Stomach (tissue), 9 donors: ENCODE results near the gene RNF121. TPM values are rescaled to one million over a fixed set of nuclear protein-coding genes. Genes with fewer than 3 reads are reported as not detected.
A peak's percentile ranks its signal among the peaks of the same experiment; 100 is the strongest.

Experiments
- DNase-seq, 2 donors: peaks; one replicate each; pipeline versions ENCODE4 v3.0.0 to v3.0.0-alpha.2; 2013 to 2019
- H3K27ac ChIP-seq, 5 donors: fragments of 200-600 bp in 4 of 5; sonication (generic) in 4 of 5; one replicate each; pipeline ENCODE4 v1.5.1; 2013 to 2019; ENCODE audit warnings: mild to moderate bottlenecking in 1 of 5, moderate library complexity in 1 of 5
- H3K27me3 ChIP-seq, 3 donors: fragments of 200-600 bp; sonication (generic); one replicate each; pipeline ENCODE4 v1.5.1; 2017 to 2019; ENCODE audit warnings: mixed run types in 1 of 3
- H3K36me3 ChIP-seq, 4 donors: fragments of 200-600 bp; sonication (generic); 1 replicate in 3 of 4; 2 replicates in 1 of 4; pipeline ENCODE4 v1.5.1; 2016 to 2019
- H3K4me1 ChIP-seq, 4 donors: fragments of 200-600 bp; sonication (generic); one replicate each; pipeline ENCODE4 v1.5.1; 2016 to 2019
- H3K4me3 ChIP-seq, 4 donors: fragments of 200-600 bp; sonication (generic) in 3 of 4; one replicate each; pipeline ENCODE4 v1.5.1; 2016 to 2019; ENCODE audit warnings: mild to moderate bottlenecking in 1 of 4
- H3K9me3 ChIP-seq, 4 donors: fragments of 200-600 bp; sonication (generic); one replicate each; pipeline ENCODE4 v1.5.1; 2016 to 2019
- CTCF ChIP-seq, 7 experiments: fragments of 450-650 bp in 4 of 7; fragments of 200-600 bp in 3 of 7; sonication (generic) in 3 of 7; IDR thresholded peaks; one replicate each; pipeline ENCODE4 v1.5.1; 2016 to 2019; ENCODE audit warnings: antibody characterized with exemption in 7 of 7, control low read depth in 2 of 7, mild to moderate bottlenecking in 1 of 7
- EP300 ChIP-seq: sonication (generic); formaldehyde crosslinking; IDR thresholded peaks from one replicate; pipeline ENCODE4 v1.6.1; 2017; ENCODE audit warnings: antibody characterized with exemption
- POLR2A ChIP-seq, 4 donors: fragments of 450-650 bp; IDR thresholded peaks; one replicate each; pipeline ENCODE4 v1.6.1; 2016; ENCODE audit warnings: antibody characterized with exemption in 4 of 4, control low read depth in 2 of 4, mild to moderate bottlenecking in 1 of 4, moderate library complexity in 1 of 4
- POLR2AphosphoS5 ChIP-seq, 3 donors: sonication (generic); formaldehyde crosslinking; IDR thresholded peaks; one replicate each; pipeline ENCODE4 v1.6.1; 2016; ENCODE audit warnings: antibody characterized with exemption in 3 of 3
- WGBS, 5 donors: extraction: QIAGEN DNeasy Blood & Tissue Kit in 3 of 5; methylation state at CpG; one replicate each; pipeline versions ENCODE4 v1.1.5 to v1.1.7; 2013 to 2018; 5-methylcytosine and 5-hydroxymethylcytosine counted together
- intact Hi-C: fragments of 100-400 bp; cut with DNase I; formaldehyde crosslinking; loops from one replicate; pipeline ENCODE4 v1.15.1; 2023; ENCODE audit warnings: low total_unique reads
- polyA plus RNA-seq, 3 donors: library from polyadenylated mRNA; stranded (reverse); fragments of 200-250 nt; gene quantifications; one replicate each; pipeline ENCODE4 v1.2.3, GENCODE V29; 2013
- total RNA-seq, 5 donors: library from RNA; depleted of rRNA; stranded (reverse); fragments of >200 nt; gene quantifications; one replicate each; pipeline versions ENCODE4 v1.1.0 to v1.2.3, GENCODE V29; 2014 to 2016
- donor health status: healthy with polysubstance abuse.
- donor health status: Bipolar disorder and iron deficiency.
- donor health status: healthy.

The RNF121 gene
- total and polyA plus RNA-seq, 8 donors: 10.0 to 363 (median 20.8) TPM

- Histone ChIP-seq H3K27me3 (no peaks in the 10 kb centered on the region), H3K4me3 (no peak overlapping the region), H3K9me3 (no peaks in the 10 kb centered on the region), H3K36me3 (peaks cover 100% of the 10 kb centered on the region in 4 donors), H3K4me1 (peaks cover 19 to 56% (median 38%) of the 10 kb centered on the region in 4 donors), H3K27ac (no peak overlapping the region)
- 91 to 99% (median 94%) methylated on average over 5 to 6 of the region's 6 CpGs for WGBS, 5 donors
- DNase-seq: no peak
- no peak for TF ChIP-seq CTCF (IDR thresholded peaks at IDR 0.05)
- no peak for TF ChIP-seq POLR2AphosphoS5 (IDR thresholded peaks at IDR 0.05)
- TF ChIP-seq POLR2A (IDR thresholded peaks at IDR 0.05): no peak
- no peak for TF ChIP-seq EP300
- intact Hi-C loops: no loop called here
Measured at GRCh38 chr11:72009156-72009555, 80.3 kb downstream of the RNF121 start.

GRCh38 chr11:72010529-72011233 is 81.8 kb downstream of the RNF121 start:
- intact Hi-C loops: no loop called here
- Histone ChIP-seq H3K27me3 (no peaks in the 10 kb centered on the region), H3K36me3 (peaks cover 100% of the 10 kb centered on the region in 4 donors), H3K4me3 (no peak overlapping the region), H3K4me1 (peaks cover 32 to 61% (median 45%) of the 10 kb centered on the region in 4 donors), H3K27ac (peak overlapping the region in 1 of 5 donors; percentile 37), H3K9me3 (no peaks in the 10 kb centered on the region)
- no peak for DNase-seq
- TF ChIP-seq POLR2A (IDR thresholded peaks at IDR 0.05): no peak
- TF ChIP-seq POLR2AphosphoS5 (IDR thresholded peaks at IDR 0.05): no peak
- no peak for TF ChIP-seq CTCF (IDR thresholded peaks at IDR 0.05)
- no peak for TF ChIP-seq EP300
- 83 to 89% (median 86%) methylated on average over 8 to 10 of the region's 10 CpGs for WGBS, 5 donors

GRCh38 chr11:72012091-72012630 is 83.3 kb downstream of the RNF121 start:
- intact Hi-C loops: no loop called here
- Histone ChIP-seq H3K4me3 (no peak overlapping the region), H3K27me3 (no peaks in the 10 kb centered on the region), H3K27ac (peak overlapping the region in 3 of 5 donors; percentile 41 to 72 (median 67)), H3K4me1 (peaks cover 32 to 58% (median 45%) of the 10 kb centered on the region in 4 donors), H3K36me3 (peaks cover 100% of the 10 kb centered on the region in 4 donors), H3K9me3 (no peaks in the 10 kb centered on the region)
- TF ChIP-seq EP300 (no peak), CTCF (IDR thresholded peaks at IDR 0.05) (no peak), POLR2AphosphoS5 (IDR thresholded peaks at IDR 0.05) (no peak), POLR2A (IDR thresholded peaks at IDR 0.05) (no peak)
- WGBS, 5 donors: 47 to 63% (median 48%) methylated on average over 2 to 5 of the region's 5 CpGs
- no peak for DNase-seq

- Histone ChIP-seq H3K27me3 (no peaks in the 10 kb centered on the region), H3K27ac (peak overlapping the region; percentile 16 to 72 (median 62)), H3K4me1 (peaks cover 32 to 58% (median 45%) of the 10 kb centered on the region in 4 donors), H3K9me3 (no peaks in the 10 kb centered on the region), H3K4me3 (no peak overlapping the region), H3K36me3 (peaks cover 100% of the 10 kb centered on the region in 4 donors)
- DNase-seq: peak; percentile 59 to 85
- WGBS, 5 donors: 36 to 45% (median 42%) methylated on average over 30 to 33 of the region's 33 CpGs
- intact Hi-C loops: no loop called here
- TF ChIP-seq CTCF (IDR thresholded peaks at IDR 0.05): peak in 1 of 7 experiments; percentile 4
- peak in 1 of 3 donors; percentile 53 for TF ChIP-seq POLR2AphosphoS5 (IDR thresholded peaks at IDR 0.05)
- no peak for TF ChIP-seq EP300
- no peak for TF ChIP-seq POLR2A (IDR thresholded peaks at IDR 0.05)
Measured at GRCh38 chr11:72012897-72013721, 84.3 kb downstream of the RNF121 start.
